Measurements from ENCODE around the gene ECPAS.
"Not testable (repeated sequence)": the region's sequence is repeated elsewhere in the genome, so short reads cannot be mapped to it uniquely, and the experiment has no call there.

The ECPAS gene

GRCh38 chr9:111414406-111414805 is 69.8 kb downstream of the ECPAS start:
- in situ Hi-C loops (cut with HindIII; ENCODE audit: low sequenced_read_pairs): no loop called here

DNA sequence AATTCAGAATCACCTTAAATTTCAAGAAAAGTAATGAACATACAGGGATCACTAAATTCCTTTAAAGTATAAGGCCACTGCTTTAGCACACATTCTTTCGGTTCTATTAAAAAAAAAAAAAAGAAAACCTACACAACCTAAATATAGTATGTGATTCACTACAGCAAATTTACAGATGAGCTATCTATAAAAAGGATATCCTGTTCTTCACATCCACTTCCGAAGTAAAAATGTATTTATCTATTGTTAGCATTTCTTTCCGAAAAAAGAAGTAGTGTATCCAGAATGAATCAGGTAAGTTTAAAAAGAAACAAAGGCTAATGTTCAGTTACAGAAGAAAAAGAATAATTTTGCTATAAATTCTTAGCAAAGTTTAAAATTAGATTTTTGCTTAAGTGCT is 70.2 kb downstream of the ECPAS start:
- in situ Hi-C loops (cut with HindIII; ENCODE audit: low sequenced_read_pairs): no loop called here

DNA sequence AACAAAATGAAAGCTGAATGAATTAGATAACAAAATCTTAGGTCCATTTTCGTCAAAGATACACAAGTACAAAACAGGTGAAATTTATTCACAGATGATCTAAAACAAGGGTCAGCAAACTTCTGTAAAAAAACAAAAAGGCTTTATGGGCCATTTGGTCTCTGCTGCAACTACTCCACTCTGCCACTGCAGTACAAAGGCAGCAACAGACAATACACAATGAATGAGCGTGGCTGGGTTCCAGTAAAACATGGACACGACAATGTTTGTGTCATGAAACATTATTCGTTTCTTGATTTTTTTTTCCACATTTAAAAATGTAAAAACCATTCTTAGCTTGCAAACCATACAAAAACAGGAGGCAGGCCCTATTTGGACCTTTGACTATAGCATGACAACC is 71.9 kb downstream of the ECPAS start:
- in situ Hi-C loops (cut with HindIII; ENCODE audit: low sequenced_read_pairs): no loop called here

DNA sequence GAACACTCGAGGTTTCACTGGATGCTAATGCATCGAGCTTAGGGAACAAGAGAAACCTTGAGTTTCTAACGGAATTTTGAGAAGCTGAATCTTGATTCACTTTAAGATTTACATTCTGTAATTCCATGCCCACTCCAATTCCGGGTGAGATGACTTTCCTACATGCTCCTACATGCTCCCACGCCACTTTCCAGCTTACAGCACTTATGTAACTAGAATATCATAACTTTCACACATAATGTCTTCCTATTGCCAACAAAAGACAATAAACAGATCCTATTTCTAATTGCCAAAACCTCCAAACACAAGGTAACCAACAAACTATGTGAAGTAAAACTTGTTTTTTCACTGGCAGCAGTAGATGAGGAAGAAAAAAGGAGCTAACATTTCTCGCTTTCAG is 72.9 kb downstream of the ECPAS start:
- in situ Hi-C loops (cut with HindIII; ENCODE audit: low sequenced_read_pairs): no loop called here

GRCh38 chr9:111407813-111408212 is 76.4 kb downstream of the ECPAS start:
- in situ Hi-C loops (cut with HindIII; ENCODE audit: low sequenced_read_pairs): no loop called here

DNA sequence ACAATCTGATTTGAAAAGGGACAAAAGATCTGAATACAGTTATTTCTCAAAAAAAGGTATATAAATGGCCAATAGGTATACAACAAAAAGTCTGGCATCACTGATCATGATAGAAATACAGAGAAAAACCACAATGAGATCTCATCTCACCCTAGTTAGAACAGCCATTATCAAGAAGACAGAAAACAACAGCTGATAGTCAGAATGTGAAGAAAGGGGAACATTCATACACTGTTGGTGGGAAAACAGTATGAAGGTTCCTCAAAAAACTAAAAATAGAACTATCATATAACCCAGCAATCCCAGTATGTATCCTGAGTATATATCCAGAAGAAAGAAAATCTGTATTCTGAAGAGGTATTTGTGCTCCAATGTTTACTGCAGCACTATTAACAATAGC is 78.5 kb downstream of the ECPAS start:
- in situ Hi-C loops (cut with HindIII; ENCODE audit: low sequenced_read_pairs): no loop called here

- in situ Hi-C loops (cut with HindIII; ENCODE audit: low sequenced_read_pairs): not testable (repeated sequence)
Observed at GRCh38 chr9:111401486-111401885, 82.7 kb downstream of the ECPAS start.

DNA sequence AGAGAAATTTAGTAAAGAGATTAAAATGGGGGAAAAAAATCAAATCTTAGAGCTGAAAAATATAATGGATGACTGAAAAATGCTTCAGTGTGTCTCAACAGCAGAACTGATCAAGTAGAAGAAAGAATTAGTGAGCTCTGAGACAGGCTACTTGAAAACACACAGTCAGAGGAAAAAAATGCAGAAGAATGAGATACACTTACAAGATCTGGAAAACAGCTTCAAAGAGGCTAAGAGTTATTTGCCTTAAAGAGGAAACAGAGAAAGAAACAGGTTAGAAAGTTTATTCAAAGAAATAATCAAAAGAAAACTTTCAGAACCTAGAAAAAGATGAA is 83.7 kb downstream of the ECPAS start:
- in situ Hi-C loops (cut with HindIII; ENCODE audit: low sequenced_read_pairs): no loop called here

GRCh38 chr9:111399772-111400563 is 84.2 kb downstream of the ECPAS start:
- in situ Hi-C loops (cut with HindIII; ENCODE audit: low sequenced_read_pairs): no loop called here

- in situ Hi-C loops (cut with HindIII; ENCODE audit: low sequenced_read_pairs): no loop called here
Observed at GRCh38 chr9:111399211-111399739, 84.9 kb downstream of the ECPAS start.

- in situ Hi-C loops (cut with HindIII; ENCODE audit: low sequenced_read_pairs): no loop called here
Observed at GRCh38 chr9:111393971-111394370, 90.2 kb downstream of the ECPAS start.

- in situ Hi-C loops (cut with HindIII; ENCODE audit: low sequenced_read_pairs): no loop called here
Observed at GRCh38 chr9:111389406-111389805, 94.8 kb downstream of the ECPAS start.

GRCh38 chr9:111386386-111386785 is 97.8 kb downstream of the ECPAS start:
- in situ Hi-C loops (cut with HindIII; ENCODE audit: low sequenced_read_pairs): no loop called here

GRCh38 chr9:111381006-111381405 is 103.2 kb downstream of the ECPAS start:
- in situ Hi-C loops (cut with HindIII; ENCODE audit: low sequenced_read_pairs): no loop called here

DNA sequence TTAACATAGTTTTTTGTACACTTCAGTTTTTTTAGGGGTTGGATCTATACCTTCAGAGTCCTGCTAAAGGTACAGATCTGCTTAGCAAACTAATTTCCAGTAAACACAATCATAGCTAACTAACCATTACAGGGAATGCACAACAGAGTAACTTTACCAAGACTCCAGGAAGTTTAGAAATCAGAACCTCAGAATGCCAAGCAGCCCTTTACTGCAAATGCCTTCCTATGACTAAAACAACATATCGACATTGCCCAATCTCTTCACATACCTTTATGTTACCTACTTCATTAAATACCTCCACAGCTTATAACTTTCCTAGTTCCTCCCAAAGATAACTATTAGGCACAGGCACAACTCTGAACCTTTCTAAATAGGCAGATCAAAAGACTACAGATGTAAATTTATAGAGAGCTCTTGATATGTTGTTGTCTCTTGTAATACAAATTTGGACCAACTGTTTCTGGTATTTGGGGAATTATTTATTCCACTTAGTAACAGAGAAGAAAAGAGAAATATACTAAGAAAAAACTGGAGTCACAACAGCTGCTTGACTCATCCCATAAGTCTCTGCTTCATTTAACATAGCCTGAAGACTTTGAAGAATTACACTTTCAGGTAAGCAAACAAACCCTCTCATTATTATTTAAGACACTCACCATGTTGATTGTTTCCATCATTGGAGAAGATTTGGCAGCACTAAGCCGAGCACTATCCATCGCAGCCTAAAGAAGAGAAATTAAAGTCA is 108.2 kb downstream of the ECPAS start:
- in situ Hi-C loops (cut with HindIII; ENCODE audit: low sequenced_read_pairs): no loop called here

GRCh38 chr9:111375062-111375461 is 109.1 kb downstream of the ECPAS start:
- in situ Hi-C loops (cut with HindIII; ENCODE audit: low sequenced_read_pairs): no loop called here

GRCh38 chr9:111372297-111372696 is 111.9 kb downstream of the ECPAS start:
- in situ Hi-C loops (cut with HindIII; ENCODE audit: low sequenced_read_pairs): no loop called here

- in situ Hi-C loops (cut with HindIII; ENCODE audit: low sequenced_read_pairs): no loop called here
Observed at GRCh38 chr9:111366978-111367377, 117.2 kb downstream of the ECPAS start.

DNA sequence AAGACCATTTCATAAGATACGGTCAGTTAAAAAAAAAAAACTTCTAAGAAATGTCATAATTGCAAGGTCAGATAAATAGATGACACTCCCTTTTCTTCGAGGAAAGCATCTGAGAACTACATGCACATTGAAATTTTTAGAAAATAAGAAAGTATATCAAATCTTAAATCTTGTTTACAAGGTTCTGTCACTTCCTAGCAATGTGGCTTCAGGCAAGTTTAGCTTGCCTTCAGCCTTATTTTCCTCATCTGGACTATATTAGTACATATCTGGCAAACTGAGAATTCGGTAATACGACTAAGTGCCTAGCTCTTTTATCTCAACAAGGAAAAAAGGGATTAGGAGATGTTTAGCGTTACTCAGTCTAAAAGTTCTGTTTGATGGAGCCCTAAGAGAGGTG is 121.7 kb downstream of the ECPAS start:
- in situ Hi-C loops (cut with HindIII; ENCODE audit: low sequenced_read_pairs): no loop called here

DNA sequence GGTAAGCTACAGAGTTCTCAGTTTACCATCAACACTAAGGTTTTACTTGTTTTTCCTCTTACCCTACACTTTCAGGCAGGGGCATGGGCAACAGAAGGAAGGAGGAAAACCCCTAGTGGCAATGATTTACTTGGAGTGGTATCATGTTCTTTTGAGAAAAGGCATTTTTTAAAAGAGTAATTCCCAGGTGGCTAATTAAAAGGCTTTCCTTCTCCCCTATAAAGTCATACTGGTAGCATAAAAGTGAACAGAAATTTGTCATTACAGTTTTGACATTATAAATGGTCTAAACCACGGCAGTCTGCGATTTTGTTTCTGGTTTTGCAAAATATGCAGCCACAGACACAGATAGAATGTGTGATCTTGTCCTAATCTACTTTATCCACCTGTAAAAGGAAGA is 123.3 kb downstream of the ECPAS start:
- in situ Hi-C loops (cut with HindIII; ENCODE audit: low sequenced_read_pairs): no loop called here

- in situ Hi-C loops (cut with HindIII; ENCODE audit: low sequenced_read_pairs): no loop called here
Observed at GRCh38 chr9:111356481-111357244, 127.5 kb downstream of the ECPAS start.

Data from endothelial cell of hepatic sinusoid (primary cell).